GM18511 (cell line): ENCODE data around the gene CCNL1.

Source experiments
- ATAC-seq: cut with Tn5 transposase; IDR thresholded peaks from one replicate; pipeline ENCODE4 v1.9.1; 2021; ENCODE audit warnings: mild to moderate bottlenecking, moderate library complexity; ENCODE audit not compliant: unreplicated experiment

CCNL1 gene

DNA sequence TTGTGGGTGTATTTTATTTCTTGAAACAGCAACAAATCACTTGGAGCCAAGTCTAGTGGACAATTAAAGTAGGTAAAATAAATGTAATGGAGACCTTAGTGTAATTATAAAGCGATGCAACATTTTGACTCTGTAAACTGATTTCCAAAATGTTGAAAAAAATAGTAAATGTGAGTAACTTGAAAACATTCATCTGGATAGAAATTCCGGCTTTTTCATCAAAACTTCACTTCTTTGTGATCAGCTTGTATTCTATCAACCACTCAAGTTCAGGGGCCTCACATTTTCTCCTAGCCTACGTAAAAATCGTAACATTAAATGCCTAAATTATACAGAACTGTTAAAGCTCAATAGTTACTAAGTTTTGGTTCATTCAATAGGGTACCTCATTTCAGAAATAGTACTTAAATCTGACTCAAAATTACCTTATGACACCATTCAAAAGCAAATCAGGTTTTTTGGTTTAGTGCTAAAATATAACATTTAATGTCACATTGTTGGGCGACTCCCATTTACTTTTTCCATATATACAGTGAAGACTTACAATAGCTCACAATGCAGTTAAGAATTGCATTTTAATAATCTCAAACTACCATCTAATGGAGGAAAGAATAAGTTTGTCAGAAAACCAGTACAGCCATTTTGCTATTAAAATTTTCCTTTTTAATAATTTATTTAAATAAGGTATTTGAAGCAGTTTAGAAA lies 12.7 kb downstream of the CCNL1 start:
- no peak for ATAC-seq

GRCh38 chr3:157145606-157146322 lies 14.2 kb downstream of the CCNL1 start:
- ATAC-seq: no peak

GRCh38 chr3:157142315-157142714 lies 17.6 kb downstream of the CCNL1 start:
- ATAC-seq: no peak

DNA sequence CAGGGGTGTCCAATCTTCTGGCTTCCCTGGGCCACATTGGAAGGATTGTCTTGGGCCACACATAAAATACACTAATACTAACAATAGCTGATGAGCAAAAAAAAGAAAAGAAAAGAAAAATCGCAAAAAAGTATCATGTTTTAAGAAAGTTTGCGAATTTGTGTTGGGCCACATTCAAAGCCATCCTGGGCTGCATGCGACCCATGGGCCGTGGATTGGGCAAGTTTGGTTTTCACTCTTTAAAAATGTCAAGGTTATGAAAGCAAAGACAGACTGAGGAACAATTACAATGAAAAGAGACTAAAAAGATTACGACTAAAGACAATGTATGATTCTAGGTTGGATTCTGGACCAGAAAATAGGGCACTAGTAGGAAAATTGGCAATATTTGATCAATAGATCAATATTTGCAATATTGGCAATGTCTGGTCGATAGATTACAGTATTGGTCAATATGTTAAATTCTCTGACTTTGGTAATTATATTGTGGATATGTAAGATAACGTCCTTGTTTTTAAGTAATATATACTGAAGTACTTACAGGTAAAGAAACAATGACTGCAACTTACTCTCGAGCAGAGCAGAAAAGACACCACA lies 19.9 kb downstream of the CCNL1 start:
- ATAC-seq: no peak

DNA sequence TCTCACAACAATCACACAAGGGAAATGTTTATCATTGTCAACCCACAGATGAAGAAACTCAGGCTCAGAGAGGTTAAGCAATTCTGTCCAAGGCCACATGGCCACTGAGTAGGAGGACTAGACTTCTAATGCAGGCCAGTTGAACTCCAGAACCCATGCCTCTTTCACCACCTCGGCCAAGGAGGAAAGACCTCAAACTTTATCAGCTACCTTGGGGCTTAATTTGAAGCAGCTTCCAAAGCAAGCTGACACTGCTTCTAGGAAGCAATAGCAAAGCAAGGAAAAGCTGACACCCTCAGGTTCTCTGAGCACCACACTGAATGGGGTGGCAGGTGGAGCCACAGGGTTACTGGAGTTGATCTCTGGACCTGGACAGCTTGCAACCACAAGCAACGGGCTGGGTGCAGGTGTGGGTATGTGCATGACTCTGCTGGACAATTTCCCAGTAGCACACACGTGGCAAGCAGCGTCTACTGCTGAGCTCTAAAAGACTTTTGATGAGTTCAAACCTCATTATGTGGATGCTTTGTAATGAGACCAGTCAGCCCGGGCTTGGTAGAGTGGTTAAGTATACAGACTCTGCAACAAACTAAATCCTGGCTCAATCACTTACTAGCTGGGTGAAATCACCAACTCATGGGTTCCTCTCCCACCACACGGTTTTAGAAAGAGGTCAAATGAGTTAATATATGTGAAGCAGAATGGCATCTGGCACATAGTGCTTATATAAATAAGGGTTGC lies 23.1 kb downstream of the CCNL1 start:
- ATAC-seq: peak; percentile 14

GRCh38 chr3:157135671-157136396 lies 24.1 kb downstream of the CCNL1 start:
- no peak for ATAC-seq

- ATAC-seq: no peak
Observed at GRCh38 chr3:157134620-157135191, 25.2 kb downstream of the CCNL1 start.

DNA sequence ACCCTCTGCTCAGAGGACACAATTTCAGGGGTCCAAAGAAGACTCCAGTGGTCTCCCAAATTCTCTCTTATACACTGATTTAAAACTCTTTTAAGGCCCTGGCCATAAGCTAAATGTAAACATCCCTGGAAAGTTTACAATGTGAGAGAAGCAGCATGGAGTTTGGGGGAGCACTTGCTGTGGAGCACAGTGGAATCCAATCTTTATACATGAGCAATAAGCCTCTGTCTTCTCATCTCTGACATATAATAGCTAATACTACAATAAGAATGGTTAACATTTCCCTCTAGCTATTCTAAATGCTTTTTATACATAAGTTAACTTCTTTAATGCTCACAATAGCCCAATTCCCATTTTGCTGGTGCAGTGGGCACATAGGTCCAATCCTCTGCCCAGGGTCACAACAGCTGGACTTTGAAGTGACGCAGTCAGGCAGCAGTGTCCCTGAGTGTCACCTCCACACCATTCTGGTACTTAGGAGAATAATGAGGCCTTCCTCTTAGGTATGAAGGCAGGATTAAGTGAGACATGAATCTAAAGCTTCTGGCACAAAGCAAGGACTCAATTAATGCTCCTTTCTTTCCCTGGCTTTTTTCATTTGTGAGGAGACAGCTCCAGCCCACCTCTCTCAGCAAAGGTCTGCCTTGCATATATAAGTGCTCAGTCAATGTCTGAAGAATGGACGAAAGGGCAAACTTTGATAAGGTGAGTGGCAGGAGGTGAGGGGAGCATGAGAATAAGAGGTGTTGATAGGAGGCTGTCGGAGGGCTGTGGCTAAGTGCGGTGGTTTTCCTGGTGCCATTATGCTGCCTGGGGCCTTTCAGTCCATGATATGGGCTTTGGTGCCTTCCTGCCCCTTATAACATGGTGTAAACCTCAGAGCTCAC lies 26.3 kb downstream of the CCNL1 start:
- no peak for ATAC-seq

DNA sequence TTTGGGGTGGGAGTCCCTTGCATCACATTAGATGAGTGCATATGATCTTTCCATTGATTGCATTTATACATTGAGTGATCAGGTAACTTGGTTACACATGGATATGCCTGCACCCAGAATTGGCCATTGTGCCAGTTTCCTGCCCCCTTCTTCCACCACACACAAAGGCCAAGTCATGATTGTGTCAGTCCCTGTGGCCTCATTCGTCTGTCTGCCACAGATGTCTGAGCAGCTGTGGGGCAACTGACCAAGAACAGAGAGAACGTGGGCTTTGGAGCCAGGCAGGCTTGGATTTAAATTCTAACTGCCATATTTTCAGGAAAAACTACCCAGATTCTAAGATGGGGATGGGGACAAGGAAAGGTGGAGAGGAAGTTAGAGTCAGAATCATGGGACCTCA lies 27.0 kb downstream of the CCNL1 start:
- ATAC-seq: no peak

DNA sequence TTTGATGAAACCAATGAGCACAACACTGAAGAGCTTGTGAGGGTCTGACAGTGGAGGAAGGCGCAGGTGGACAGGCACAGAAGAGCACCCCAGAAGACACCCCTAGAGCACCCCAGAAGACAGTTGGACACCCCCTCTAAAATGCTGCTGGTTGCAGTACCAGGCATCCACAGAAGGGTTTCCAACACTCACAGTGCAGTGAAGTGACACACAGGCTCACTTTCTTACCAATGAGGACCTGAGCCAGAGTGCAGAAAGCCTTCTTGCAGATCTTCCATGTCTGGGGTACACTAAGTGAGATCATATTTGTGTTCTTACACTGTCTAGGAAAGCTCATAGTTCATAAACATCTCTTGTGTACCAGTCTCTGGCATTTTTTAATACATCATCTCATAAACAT lies 27.6 kb downstream of the CCNL1 start:
- no peak for ATAC-seq

DNA sequence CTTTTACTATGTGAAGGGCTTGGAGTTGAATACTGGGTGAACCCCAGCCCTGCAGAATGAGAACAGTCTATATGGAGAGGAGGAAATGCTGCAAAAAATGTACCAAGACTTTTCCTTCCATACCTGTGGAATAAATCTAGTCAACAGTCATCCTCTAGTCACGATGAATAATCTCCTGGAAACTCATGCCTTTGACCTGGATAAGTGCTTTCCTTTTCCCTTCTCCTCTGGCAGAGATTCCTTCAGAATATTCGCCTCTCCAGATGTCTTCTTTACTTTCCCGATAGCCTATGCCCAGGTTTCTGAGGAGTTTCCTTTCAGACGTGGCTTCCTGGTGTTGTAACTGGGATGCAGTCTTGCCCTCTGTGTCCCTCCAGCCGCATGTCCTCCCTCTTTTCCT lies 28.1 kb downstream of the CCNL1 start:
- ATAC-seq: no peak

- ATAC-seq: no peak
Observed at GRCh38 chr3:157130467-157131251, 29.3 kb downstream of the CCNL1 start.

- ATAC-seq: no peak
Observed at GRCh38 chr3:157129803-157130466, 30.0 kb downstream of the CCNL1 start.

GRCh38 chr3:157128771-157129681 lies 30.9 kb downstream of the CCNL1 start:
- ATAC-seq: no peak

- peak; percentile 60 for ATAC-seq
Observed at GRCh38 chr3:157127831-157128767, 31.8 kb downstream of the CCNL1 start.

DNA sequence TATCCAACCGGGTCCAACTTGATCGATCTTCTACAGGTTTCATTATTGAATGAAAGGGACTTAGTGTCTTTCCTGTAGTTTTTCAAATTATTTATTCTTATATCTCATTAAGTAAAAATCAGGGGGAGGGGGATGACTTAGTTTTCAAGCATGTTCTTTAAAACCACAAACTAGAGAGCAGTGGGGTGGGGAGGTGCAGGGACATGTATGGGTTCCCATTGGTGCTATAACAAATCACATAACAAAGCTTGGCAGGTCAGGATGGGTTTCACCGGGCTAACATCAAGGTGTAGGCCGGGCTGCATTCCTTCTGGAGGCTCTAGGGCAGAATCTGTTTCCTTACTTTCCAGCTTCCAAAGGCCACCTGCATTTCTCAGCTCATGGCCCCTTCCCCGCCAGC lies 32.7 kb downstream of the CCNL1 start:
- no peak for ATAC-seq
